GM12874 (cell line): ENCODE data around the gene CDPF1.

ENCODE experiments used
- TF ChIP-seq, protein P1 (sequence below): IDR thresholded peaks from 2 replicates; pipeline ENCODE4 v1.5.1; 2011; ENCODE audit warnings: low read depth, mild to moderate bottlenecking, control low read depth, low read length, moderate library complexity; ENCODE audit not compliant: insufficient read depth

CDPF1 gene

DNA sequence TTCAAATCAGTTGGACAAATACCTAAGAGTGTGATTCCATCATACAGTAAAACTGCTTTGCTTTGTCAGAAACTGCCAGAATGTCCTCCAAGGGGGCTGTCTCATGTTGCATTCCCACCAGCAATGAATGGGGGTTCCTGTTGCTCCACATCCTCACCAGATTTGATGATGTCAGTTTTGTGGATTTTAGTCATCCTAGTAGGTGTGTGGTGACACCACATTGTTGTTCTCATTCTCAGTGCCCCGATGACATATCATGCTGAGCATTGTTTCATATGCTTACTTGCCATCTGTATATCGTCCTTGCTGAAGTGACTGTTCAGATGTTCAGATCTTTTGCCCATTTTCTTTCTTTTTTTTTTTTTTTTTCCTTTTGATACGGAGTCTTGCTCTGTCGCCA lies 37.0 kb downstream of the CDPF1 start:
- TF ChIP-seq, protein P1, sequence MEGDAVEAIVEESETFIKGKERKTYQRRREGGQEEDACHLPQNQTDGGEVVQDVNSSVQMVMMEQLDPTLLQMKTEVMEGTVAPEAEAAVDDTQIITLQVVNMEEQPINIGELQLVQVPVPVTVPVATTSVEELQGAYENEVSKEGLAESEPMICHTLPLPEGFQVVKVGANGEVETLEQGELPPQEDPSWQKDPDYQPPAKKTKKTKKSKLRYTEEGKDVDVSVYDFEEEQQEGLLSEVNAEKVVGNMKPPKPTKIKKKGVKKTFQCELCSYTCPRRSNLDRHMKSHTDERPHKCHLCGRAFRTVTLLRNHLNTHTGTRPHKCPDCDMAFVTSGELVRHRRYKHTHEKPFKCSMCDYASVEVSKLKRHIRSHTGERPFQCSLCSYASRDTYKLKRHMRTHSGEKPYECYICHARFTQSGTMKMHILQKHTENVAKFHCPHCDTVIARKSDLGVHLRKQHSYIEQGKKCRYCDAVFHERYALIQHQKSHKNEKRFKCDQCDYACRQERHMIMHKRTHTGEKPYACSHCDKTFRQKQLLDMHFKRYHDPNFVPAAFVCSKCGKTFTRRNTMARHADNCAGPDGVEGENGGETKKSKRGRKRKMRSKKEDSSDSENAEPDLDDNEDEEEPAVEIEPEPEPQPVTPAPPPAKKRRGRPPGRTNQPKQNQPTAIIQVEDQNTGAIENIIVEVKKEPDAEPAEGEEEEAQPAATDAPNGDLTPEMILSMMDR: no peak

DNA sequence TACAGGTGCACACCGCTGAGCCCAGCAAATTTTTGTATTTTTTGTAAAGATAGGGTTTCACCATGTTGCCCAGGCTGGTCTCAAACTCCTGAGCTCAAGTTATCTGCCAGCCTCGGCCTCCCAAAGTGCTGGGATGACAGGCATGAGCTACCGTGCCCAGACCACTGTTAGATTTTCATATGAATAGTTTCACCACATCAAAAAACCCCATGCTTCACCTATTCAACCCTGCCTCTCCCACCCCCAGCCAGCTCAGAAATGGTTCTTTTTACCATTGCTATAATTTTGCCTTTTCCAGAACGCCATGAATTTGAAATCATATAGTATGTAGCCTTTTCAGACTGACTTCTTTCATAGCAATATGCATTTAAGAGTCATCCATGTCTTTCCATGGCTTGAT lies 37.9 kb downstream of the CDPF1 start:
- TF ChIP-seq, protein P1: no peak

DNA sequence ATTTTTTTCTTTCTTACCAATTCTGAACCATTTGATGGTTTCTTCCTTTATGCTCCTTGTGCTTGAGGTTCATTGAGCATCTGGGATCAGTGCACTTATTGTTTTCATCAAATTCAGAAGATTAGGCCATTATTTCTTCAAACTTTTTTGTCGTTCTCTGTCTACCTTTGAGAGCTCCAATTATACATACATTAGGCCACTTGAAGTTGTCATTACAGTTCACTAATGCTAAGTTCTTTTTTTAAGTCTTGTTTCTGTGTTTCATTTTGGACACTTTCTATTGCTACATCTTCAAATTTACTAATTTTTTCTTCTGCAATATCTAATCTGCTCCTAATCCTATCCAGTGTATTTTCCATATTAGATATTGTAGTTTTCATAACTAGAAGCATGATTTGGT lies 40.8 kb downstream of the CDPF1 start:
- TF ChIP-seq, protein P1: no peak

DNA sequence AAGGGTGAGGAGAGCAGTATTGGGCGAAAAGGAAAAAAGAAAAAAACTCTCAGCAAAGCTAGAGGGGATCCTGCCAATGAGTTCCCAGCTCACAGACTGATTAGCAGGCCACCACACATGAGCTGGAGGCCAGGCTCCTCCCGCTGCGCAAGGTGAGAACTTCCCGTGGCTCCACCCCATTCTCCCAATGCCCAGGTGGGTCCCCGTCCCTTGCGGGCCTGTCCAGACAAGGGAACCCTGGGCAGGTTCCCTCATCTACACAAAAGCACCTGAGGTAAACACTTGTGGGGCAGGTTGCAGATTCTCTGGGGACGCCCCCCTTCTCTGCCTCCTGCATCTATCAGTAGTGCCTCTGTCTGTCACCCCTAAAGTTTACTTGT lies 46.5 kb downstream of the CDPF1 start:
- TF ChIP-seq, protein P1: no peak

DNA sequence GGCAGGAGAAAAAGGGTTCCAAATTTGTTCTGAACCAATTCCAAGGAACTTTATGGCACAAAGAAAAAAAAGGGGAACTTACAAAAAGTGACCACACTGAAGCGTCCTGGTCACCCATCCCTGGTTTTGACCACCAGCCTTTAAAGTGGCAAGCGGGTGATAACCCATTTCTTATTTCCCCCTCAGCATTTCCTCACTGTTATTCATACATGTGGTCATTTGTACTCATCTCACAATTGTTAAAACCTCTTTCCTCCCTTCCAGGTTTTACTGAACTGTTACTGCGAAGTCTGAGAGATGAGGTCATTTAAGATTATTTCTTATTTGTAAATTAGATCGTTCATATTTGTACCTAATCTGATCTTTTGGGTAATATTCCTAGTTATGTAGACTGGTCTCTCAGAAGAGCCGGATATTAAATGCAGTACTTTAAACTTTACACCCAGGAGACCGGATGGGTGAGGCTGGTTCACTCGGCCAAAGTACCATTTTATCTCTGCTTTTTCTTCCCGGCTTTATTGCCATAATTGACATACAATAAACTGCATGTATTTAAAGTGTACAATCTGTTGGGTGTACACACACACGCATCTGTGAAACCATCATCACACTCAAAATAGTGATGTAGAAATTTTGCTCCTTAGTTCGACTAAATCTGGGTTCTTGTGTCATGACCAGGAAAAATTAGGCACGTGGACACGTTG lies 47.0 kb downstream of the CDPF1 start:
- TF ChIP-seq, protein P1: no peak

DNA sequence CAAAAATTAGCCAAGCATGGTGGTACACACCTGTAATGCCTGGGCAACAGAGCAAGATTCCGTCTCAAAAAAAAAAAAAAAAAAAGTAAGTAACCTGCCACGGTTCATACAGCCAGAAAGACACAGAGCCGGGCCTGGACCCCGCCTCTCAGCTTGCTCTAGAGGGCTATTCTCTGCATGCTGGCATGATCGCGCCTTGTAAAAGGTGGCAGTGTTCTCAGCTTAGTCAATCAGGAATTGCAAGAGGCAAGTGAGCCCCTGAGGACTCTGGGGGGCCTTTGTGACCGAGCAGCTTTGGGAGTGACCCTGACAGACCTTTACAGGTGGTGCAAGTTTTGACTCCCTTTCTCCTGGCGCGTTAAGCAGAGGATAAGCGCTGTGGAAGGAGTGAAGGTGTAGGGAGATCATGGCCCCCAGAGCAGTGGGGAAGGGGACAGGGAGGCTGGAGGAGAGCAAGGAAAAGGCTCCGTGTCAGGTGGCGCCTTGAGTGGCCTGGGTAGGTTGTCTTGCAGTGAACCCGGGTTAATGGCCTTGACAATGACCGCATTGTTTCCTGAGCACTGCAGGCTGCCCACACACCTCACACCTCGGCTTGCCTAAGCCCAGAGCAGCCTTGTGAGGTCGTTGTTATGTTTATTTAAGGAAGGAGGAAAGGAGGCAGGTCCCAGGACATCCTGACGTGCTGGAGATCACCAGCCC lies 48.9 kb downstream of the CDPF1 start:
- TF ChIP-seq, protein P1: no peak

DNA sequence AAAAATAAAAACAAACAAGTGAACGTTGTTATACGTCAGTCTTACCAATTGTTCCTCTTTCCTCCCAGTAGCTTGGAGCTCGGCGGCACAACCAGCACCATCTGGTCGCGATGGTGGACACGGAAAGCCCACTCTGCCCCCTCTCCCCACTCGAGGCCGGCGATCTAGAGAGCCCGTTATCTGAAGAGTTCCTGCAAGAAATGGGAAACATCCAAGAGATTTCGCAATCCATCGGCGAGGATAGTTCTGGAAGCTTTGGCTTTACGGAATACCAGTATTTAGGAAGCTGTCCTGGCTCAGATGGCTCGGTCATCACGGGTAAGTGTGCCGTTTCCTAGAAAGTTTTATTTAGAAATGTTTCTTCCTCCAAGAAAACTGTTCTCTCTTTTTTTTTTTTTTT lies 51.8 kb downstream of the CDPF1 start:
- TF ChIP-seq, protein P1: no peak
